HG03442 (cell line): ENCODE data around the gene RAB40C.

ENCODE experiments used
- ATAC-seq: cut with Tn5 transposase; IDR thresholded peaks from one replicate; pipeline ENCODE4 v1.9.1; 2021; ENCODE audit warnings: mild to moderate bottlenecking, moderate library complexity; ENCODE audit not compliant: unreplicated experiment

RAB40C gene

DNA sequence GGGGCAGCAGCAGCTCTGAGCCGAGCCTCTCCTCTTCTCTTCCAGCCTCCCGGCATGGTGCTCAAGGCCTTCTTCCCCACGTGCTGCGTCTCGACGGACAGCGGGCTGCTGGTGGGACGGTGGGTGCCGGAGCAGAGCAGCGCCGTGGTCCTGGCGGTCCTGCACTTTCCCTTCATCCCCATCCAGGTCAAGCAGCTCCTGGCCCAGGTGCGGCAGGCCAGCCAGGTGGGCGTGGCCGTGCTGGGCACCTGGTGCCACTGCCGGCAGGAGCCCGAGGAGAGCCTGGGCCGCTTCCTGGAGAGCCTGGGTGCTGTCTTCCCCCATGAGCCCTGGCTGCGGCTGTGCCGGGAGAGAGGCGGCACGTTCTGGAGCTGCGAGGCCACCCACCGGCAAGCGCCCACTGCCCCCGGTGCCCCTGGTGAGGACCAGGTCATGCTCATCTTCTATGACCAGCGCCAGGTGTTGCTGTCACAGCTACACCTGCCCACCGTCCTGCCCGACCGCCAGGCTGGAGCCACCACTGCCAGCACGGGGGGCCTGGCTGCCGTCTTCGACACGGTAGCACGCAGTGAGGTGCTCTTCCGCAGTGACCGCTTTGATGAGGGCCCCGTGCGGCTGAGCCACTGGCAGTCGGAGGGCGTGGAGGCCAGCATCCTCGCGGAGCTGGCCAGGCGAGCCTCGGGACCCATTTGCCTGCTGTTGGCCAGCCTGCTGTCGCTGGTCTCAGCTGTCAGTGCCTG lies 15.7 kb upstream of the RAB40C start:
- ATAC-seq, result no peak

- ATAC-seq, result no peak
Observed at GRCh38 chr16:575354-576196, 14.3 kb upstream of the RAB40C start.

- no peak for ATAC-seq
Observed at GRCh38 chr16:576197-576822, 13.6 kb upstream of the RAB40C start.

GRCh38 chr16:576823-577201 lies 13.1 kb upstream of the RAB40C start:
- no peak for ATAC-seq

- no peak for ATAC-seq
Observed at GRCh38 chr16:577796-578195, 12.1 kb upstream of the RAB40C start.

GRCh38 chr16:578232-578869 lies 11.5 kb upstream of the RAB40C start:
- ATAC-seq, result no peak

DNA sequence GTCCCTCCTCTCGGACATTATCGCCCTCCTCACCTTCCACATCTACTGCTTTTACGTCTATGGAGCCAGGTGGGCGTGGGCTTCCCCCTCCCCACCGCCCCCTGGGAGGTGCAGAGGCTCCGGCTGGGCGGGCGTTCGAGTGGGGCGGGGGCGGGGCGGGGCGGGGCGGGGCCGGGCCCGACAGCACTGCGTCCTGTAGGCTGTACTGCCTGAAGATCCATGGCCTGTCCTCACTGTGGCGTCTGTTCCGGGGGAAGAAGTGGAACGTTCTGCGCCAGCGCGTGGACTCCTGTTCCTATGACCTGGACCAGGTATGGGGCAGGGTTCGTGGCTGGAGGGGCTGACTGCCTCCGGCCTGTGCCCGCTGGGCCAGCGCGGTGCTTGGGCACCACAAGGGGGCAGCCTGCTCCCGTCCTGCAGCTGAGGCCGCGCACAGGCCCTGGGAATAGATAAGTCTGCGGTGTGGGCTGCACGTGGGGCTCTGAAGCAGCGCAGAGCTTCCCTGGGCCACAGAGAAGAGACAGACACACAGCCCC lies 10.9 kb upstream of the RAB40C start:
- ATAC-seq, result no peak

GRCh38 chr16:580141-580945 lies 9.5 kb upstream of the RAB40C start:
- no peak for ATAC-seq

- no peak for ATAC-seq
Observed at GRCh38 chr16:580946-581498, 8.8 kb upstream of the RAB40C start.

- ATAC-seq, result no peak
Observed at GRCh38 chr16:582218-582613, 7.7 kb upstream of the RAB40C start.

GRCh38 chr16:582614-583331 lies 7.1 kb upstream of the RAB40C start:
- no peak for ATAC-seq

DNA sequence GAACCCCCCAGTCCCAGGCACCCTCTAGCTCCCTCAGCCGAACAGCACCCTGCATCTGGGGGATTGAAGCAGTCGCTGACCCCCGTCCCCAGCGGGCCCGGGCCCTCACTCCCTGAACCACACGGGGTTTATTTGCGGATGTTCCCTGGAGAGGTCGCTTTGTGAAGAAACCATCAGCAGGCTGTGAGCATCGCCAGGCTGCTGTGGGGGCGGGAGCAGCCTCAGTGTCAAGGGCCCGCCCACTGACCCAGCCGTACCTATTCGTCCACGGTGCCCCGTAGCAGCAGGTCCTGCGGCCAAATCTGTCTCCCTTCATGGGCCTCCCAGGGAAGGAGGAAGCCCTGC lies 6.4 kb upstream of the RAB40C start:
- ATAC-seq, result no peak

DNA sequence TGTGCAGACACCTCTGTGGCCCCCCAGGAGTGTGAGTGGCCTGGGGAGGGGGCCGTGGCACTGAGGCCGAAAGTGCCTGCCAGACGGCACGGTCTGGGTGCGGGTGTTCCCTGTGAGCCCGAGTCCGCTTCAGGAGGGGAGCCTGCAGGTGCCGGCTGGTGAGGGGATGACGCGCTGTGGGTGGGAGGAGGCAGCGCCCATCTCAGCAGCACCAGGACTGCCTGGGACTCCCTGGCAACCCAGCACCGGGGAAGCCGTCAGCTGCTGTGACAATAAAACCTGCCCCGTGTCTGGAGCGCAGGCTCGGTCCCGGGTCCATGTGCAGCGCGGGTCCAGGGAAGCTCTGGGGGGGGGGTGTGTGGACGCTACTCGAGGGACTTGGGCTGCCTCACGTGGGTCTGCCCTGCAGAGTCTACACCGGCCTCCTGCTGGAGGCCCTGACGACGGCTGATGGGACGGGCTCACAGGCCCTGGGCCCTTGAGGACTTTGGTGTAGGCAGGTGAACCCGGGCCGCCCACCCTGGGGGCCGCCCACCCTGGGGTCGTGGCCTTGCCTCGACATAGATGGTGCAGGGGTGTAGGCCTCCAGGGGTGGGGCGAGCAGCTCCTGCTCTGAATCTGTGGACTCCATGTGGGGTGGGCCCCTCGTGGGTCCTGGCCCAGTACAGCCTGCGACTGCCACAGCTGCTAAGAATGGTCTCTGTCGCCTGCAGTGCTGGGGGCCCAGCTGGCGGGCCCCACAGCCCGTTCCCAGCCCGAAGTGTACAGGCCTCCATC lies 5.9 kb upstream of the RAB40C start:
- no peak for ATAC-seq

GRCh38 chr16:585351-585750 lies 4.5 kb upstream of the RAB40C start:
- no peak for ATAC-seq

DNA sequence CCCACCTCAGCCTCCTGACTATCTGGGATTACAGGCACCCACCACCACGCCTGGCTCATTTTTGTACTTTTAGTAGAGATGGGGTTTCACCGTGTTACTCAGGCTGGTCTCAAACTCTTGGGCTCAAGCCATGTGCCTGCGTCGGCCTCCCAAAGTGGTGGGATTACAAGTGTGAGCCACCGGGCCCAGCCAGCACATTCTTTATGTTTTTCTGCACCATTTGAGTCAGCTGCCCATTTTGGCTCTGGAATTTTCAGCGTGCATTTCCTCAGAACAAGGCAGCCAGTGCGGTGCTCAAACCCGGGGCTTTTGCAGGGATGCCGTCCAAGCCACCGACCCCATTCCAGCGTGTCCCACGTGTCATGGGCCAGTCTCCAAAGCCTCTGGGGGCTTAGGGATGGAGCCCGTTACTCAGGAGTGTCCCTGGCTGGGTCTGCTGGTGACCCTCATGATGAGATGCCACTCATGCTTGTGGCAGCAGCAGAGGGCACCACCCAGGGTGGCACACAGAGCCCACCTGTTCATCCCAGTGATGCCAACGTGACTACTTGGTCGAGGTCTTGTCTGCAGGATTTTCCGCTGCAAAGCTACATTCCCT lies 3.7 kb upstream of the RAB40C start:
- no peak for ATAC-seq

DNA sequence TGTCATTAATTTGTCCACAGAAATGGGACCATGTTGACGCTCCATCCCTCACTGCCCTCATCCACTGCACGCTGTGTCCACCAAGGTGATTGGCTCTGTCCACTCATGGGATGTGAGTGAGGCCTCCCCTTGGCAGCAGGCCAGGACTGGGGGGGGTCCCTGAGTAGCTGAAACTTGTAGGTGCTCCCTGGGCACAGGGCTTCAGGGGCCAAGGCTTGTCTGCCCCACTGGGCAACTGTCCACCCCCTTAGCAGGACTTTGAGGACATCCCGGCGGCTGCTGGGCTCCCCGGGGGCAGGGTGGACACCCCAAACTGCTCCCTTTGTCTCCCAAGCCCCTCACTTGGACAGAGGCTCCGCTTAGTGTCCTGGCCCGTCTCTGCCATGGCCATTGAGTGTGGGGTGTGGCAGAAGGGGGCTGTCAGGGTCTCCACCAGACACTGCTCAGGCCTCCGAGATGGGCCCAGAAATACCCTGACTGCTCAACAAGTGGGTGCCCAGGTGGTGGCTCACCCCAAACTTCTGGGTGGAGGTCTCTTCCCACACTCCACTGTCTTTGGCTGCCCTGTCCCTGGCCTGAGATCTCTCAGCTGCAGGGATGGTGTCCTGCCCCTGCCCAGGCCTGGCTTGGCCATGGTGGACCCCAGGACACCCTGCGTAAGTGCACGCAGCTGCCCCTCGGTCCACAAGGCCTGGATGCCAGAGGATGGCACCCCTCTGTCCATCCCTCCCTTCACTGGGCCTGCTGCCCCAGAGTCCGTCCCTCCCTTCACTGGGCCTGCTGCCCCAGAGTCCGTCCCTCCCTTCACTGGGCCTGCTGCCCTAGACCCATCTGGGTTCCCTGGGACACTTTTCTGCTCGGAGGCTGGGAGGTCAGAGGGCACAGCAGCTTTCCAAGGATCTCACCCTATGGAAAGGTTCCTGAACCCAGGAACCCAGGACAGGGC lies 2.9 kb upstream of the RAB40C start:
- ATAC-seq, result no peak

GRCh38 chr16:588639-588888 lies 1.3 kb upstream of the RAB40C start:
- peak; percentile 2 for ATAC-seq
